ENCODE results near the gene TCTA.
A peak's percentile ranks its signal among the peaks of the same experiment; 100 is the strongest.

TCTA gene

DNA sequence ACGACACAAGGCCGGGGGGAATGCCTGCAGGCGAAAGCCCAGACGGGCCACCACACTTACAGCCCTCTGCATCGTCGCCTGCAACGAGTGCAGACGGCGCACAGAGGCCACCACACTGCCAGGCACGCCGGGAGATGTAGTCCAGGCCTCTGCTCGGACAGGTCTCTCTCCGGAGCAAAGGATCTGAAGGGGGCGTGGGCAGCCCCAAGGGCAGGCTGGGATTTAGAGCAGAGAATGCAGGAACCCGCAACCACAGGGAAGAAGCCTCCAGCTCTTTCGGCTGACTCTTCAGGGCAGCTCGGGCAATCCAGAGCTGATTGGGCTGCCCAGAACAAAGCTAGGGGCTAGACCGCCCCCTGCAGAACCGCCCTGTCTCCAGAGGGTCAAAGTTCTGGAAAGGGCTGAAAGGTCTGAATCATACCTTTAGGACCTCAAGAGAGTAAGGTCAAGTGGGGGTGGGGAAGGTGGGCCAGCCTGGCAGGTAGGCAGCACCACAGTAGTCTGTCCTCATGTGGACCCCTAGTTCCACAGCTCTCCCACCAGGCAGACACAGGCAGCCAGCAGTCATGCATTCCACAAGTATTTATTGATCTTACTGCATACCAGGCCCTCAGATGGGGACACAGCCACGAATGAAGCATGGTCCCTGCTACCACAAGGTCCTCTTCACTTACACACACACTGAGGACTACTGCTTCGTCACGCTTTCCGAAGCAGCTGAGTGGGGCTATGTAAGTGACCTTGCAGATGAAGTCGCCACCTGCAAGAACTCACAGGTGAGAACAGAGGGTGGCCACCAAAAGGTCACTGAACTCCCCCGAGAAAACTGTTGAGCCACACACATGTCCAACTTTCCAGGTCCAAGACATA is 10.4 kb downstream of the TCTA start, which contains the start of gene AMT:
Gene AMT (minus strand): TSS at position 95 of the 870 bp plus-strand sequence. CDS start 23 bp downstream, at position 72.
- H3K4me3 ChIP-seq (ENCODE audit: low read depth, low read length): no peak within 1 kb of the TSS
- DNase-seq (ENCODE audit: low read depth, low spot score): no peak
- ChIA-PET CTCF (no interaction called here), POLR2A (interaction anchor here (0.7 to 0.9 kb wide), 2 partner anchors 11 to 22 kb away, joined by 3 read pairs; partner anchors contain the start of gene RHOA)
- TF ChIP-seq, protein P1, sequence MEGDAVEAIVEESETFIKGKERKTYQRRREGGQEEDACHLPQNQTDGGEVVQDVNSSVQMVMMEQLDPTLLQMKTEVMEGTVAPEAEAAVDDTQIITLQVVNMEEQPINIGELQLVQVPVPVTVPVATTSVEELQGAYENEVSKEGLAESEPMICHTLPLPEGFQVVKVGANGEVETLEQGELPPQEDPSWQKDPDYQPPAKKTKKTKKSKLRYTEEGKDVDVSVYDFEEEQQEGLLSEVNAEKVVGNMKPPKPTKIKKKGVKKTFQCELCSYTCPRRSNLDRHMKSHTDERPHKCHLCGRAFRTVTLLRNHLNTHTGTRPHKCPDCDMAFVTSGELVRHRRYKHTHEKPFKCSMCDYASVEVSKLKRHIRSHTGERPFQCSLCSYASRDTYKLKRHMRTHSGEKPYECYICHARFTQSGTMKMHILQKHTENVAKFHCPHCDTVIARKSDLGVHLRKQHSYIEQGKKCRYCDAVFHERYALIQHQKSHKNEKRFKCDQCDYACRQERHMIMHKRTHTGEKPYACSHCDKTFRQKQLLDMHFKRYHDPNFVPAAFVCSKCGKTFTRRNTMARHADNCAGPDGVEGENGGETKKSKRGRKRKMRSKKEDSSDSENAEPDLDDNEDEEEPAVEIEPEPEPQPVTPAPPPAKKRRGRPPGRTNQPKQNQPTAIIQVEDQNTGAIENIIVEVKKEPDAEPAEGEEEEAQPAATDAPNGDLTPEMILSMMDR (IDR thresholded peaks at IDR 0.05; ENCODE audit: insufficient read depth, low read length, missing control alignments): no peak

DNA sequence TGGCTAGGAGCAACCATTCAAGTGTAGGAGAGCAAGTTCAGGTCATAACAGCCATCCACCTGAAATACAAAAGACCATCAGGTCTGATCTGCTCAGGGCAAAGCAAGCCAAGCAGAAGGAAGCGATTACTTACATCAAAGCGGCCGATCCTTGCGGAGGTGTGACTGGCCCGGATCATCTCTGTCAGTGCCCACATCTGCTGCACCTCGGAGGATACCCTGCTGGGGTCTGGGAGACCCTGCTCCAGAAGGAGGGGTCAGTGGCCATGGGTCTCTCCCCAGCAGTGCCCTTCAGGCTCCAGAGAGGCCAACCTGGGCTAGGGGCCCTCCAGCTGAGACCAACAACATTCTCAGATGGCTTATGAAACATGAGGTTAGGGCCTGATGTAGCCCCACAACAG is 12.6 kb downstream of the TCTA start:
- no peak for DNase-seq (ENCODE audit: low read depth, low spot score)
- TF ChIP-seq, protein P1 (IDR thresholded peaks at IDR 0.05; ENCODE audit: insufficient read depth, low read length, missing control alignments): no peak
- no peak overlapping the region for H3K4me3 ChIP-seq (ENCODE audit: low read depth, low read length)
- POLR2A ChIA-PET: interaction anchor here (1.0 kb wide), 1 partner anchor 13 kb away, joined by 3 read pairs; the partner anchor contains the start of genes RHOA and TCTA
- CTCF ChIA-PET: interaction anchor here (1.7 kb wide), 1 partner anchor 24 kb away, joined by 4 read pairs; no protein-coding TSS in a partner anchor

DNA sequence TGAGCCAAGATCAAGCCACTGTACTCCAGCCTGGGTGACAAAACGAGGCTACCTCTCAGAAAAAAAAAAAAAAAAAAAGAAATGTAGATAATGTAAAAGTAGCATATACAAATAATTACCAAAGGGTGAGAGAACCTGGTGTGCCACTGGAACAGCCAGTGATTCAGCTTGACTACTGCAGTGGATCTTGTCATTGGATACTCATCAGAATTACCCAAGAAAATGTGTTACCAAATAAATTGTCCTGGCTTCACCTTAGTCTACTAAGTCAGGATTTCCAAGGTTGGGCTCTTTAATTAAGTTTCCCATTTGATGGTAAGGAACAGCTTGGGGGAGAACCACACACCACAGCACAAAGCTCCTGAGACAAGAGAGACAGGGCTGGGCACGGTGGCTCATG is 15.4 kb downstream of the TCTA start:
- TF ChIP-seq, protein P1 (IDR thresholded peaks at IDR 0.05; ENCODE audit: insufficient read depth, low read length, missing control alignments): no peak
- no peak overlapping the region for H3K4me3 ChIP-seq (ENCODE audit: low read depth, low read length)
- no peak for DNase-seq (ENCODE audit: low read depth, low spot score)
- ChIA-PET CTCF (interaction anchor here (2.6 kb wide), 1 partner anchor 88 kb away, joined by 11 read pairs; the partner anchor contains the start of gene USP4), POLR2A (no interaction called here)

DNA sequence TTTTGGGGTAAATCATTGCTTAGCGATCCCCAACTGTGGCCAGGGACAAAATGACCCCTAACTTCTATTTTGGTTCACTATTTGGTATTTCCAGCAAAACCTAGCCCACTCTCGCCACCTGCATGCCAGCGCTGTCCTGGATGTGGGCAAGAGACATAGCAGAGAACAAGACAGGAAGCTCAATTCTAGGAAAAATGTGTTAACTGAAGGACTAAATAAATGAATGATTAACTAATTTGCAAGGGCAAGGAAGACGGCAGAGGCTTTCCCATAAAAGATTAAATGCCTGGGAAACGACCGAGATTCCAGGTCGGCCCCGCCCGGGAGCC is 16.5 kb downstream of the TCTA start:
- POLR2A ChIA-PET: interaction anchor here (0.5 to 1.4 kb wide), 5 partner anchors 8 to 408 kb away, joined by 3 to 7 read pairs (median 4); partner anchors contain the start of genes RHOA and TCTA
- CTCF ChIA-PET: interaction anchor here (1.0 to 2.6 kb wide), 3 partner anchors 21 to 89 kb away, joined by 3 to 11 read pairs (median 4); partner anchors contain the start of gene USP4
- DNase-seq (ENCODE audit: low read depth, low spot score): no peak
- H3K4me3 ChIP-seq (ENCODE audit: low read depth, low read length): peak overlapping the region; percentile 81
- TF ChIP-seq, protein P1 (IDR thresholded peaks at IDR 0.05; ENCODE audit: insufficient read depth, low read length, missing control alignments): no peak

DNA sequence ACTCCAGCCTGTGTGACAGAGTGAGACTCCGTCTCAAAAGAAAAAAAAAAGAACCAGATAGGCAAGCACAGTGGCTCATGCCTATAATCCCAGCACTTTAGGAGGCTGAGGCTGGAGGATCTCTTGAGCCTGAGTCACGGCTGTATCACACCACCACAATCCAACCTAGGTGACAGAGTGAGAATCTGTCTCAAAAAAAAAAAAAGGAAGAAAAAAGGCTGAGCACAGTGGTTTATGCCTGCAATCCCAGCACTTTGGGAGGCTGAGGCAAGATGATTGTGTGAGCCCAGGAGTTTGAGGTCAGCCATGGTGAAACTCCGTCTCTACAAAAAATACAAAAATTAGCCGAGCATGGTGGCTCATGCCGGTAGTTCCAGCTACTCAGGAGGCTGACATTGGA is 22.5 kb downstream of the TCTA start:
- TF ChIP-seq, protein P1 (IDR thresholded peaks at IDR 0.05; ENCODE audit: insufficient read depth, low read length, missing control alignments): no peak
- CTCF ChIA-PET: no interaction called here
- POLR2A ChIA-PET: no interaction called here
- no peak for DNase-seq (ENCODE audit: low read depth, low spot score)
- H3K4me3 ChIP-seq (ENCODE audit: low read depth, low read length): no peak overlapping the region

DNA sequence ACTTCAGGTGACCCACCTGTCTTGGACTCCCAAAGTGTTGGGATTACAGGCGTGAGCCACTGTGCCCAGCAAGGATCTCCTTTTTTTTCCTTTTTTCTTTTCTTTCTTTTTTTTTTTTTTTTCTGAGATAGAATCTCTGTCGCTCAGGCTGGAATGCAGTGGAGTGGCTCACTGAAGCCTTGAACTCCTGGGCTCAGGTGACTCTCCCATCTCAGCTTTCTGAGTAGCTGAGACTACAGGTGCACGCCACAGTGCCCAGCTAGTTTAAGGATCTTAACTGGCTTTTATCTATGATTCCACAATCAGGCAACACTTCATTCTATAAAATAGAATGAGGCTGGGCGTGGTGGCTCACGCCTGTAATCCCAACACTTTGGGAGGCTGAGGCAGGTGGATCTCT is 33.2 kb downstream of the TCTA start:
- ChIA-PET CTCF (interaction anchor here (1.7 to 3.9 kb wide), 4 partner anchors 9 to 275 kb away, joined by 3 to 29 read pairs (median 12); partner anchors contain the start of genes KLHDC8B and USP4), POLR2A (interaction anchor here (1.2 to 2.2 kb wide), 3 partner anchors 23 to 105 kb away, joined by 3 to 8 read pairs (median 7); partner anchors contain the start of genes AMT, RHOA, TCTA and USP4)
- TF ChIP-seq, protein P1 (IDR thresholded peaks at IDR 0.05; ENCODE audit: insufficient read depth, low read length, missing control alignments): no peak
- no peak overlapping the region for H3K4me3 ChIP-seq (ENCODE audit: low read depth, low read length)
- no peak for DNase-seq (ENCODE audit: low read depth, low spot score)
